K562 (cell line): ENCODE data around the gene CTPS2. TPM values are rescaled to one million over a fixed set of nuclear protein-coding genes. Genes with fewer than 3 reads are reported as not detected.

Experiments
- ATAC-seq: fragments of 200-7000 bp; cut with Tn5 transposase; 3 replicates; pipeline ENCODE4 v1.9.1; 2020; ENCODE audit warnings: moderate library complexity
- BruUV-seq: library from RNA; stranded (reverse); fragments of 400-500 nt; replicated peaks from 2 replicates; lab custom pipeline; 2021; lab: Mats Ljungman, UMichigan
- CTCF ChIA-PET: fragments of 300-600 bp; formaldehyde crosslinking; extraction: SDS; loops from one replicate; lab custom pipeline; 2021; ENCODE audit warnings: low intra/inter-chr PET ratio; lab: Yijun Ruan, JAX
- POLR2A ChIA-PET: fragments of 300-600, 350-650 bp; sonication (Branson Sonifier 250); formaldehyde crosslinking; extraction: SDS; loops from one replicate; lab custom pipeline; 2021; ENCODE audit warnings: antibody characterized with exemption, inconsistent platforms; lab: Yijun Ruan, JAX
- DNase-seq, 4 experiments: peaks; one replicate each; pipeline versions ENCODE4 v3.0.0 to v3.0.0-alpha.2; 2011 to 2018; ENCODE audit warnings: low spot score in 3 of 4, mixed read lengths in 3 of 4; ENCODE audit errors: extremely low read depth in 1 of 4
- FAIRE-seq: peaks from 2 replicates; lab custom pipeline; 2011; peaks lifted over from hg19 to GRCh38; lab: Jason Lieb, UNC
- H2AFZ ChIP-seq: 2 replicates; pipeline ENCODE4 v1.6.0; 2011; ENCODE audit warnings: low read depth, low read length, control low read depth, inconsistent platforms
- H3K27ac ChIP-seq: fragments of 200-600 bp; 3 replicates; pipeline ENCODE4 v1.8.0; 2011; ENCODE audit warnings: low read depth, mild to moderate bottlenecking, control low read depth, inconsistent platforms, low read length, moderate library complexity, mixed read lengths; ENCODE audit errors: extremely low read depth
- H3K27me3 ChIP-seq, 2 experiments: fragments of 300-600 bp in 1 of 2; 2 replicates in 1 of 2; 3 replicates in 1 of 2; pipeline versions ENCODE4 v1.6.0 to v1.8.0; 2011; ENCODE audit warnings: inconsistent platforms in 2 of 2, low read length in 2 of 2, mild to moderate bottlenecking in 1 of 2, mixed read lengths in 1 of 2, moderate library complexity in 1 of 2; ENCODE audit not compliant: control insufficient read depth in 2 of 2, insufficient read depth in 2 of 2
- H3K36me3 ChIP-seq: fragments of 300-600 bp; 3 replicates; pipeline ENCODE4 v1.8.0; 2011; ENCODE audit warnings: mild to moderate bottlenecking, low read length, inconsistent platforms; ENCODE audit not compliant: control insufficient read depth, insufficient read depth
- H3K4me1 ChIP-seq, 2 experiments: fragments of 200-600 bp in 1 of 2; replicated peaks in 1 of 2; 2 replicates in 1 of 2; 3 replicates in 1 of 2; pipeline versions ENCODE4 v1.5.1 to v1.8.0; 2011; ENCODE audit warnings: inconsistent platforms in 2 of 2, low read length in 2 of 2, mild to moderate bottlenecking in 1 of 2, mixed read lengths in 1 of 2, moderate library complexity in 1 of 2; ENCODE audit not compliant: control insufficient read depth in 2 of 2, insufficient read depth in 2 of 2
- H3K4me2 ChIP-seq: 2 replicates; pipeline ENCODE4 v1.6.1; 2011; ENCODE audit warnings: low read length, control low read depth, inconsistent platforms, mixed read lengths; ENCODE audit not compliant: insufficient read depth
- H3K4me3 ChIP-seq: fragments of 200-600 bp; sonication (generic), shearing (Covaris generic); 2 replicates; pipeline ENCODE4 v1.5.1; 2016; ENCODE audit warnings: control low read depth, inconsistent platforms
- H3K79me2 ChIP-seq: fragments of 200-600 bp; 3 replicates; pipeline ENCODE4 v1.8.0; 2011; ENCODE audit warnings: low read length, inconsistent platforms; ENCODE audit not compliant: control insufficient read depth, insufficient read depth
- H3K9ac ChIP-seq, 2 experiments: 2 replicates each; pipeline versions ENCODE4 v1.6.0 to v1.6.1; 2011; ENCODE audit warnings: low read depth in 2 of 2, low read length in 2 of 2, control low read depth in 1 of 2, inconsistent platforms in 1 of 2, mild to moderate bottlenecking in 1 of 2, mixed read lengths in 1 of 2; ENCODE audit not compliant: insufficient read depth in 1 of 2
- H3K9me1 ChIP-seq: one replicate; pipeline ENCODE4 v1.6.0; 2011; ENCODE audit warnings: inconsistent platforms, mild to moderate bottlenecking, low read length, moderate library complexity; ENCODE audit not compliant: control insufficient read depth, insufficient read depth
- H3K9me3 ChIP-seq: replicated peaks from 2 replicates; pipeline ENCODE4 v1.5.1; 2011; ENCODE audit warnings: low read depth, low read length, inconsistent platforms; ENCODE audit not compliant: control insufficient read depth, insufficient read depth
- H4K20me1 ChIP-seq: replicated peaks from 2 replicates; pipeline ENCODE4 v1.6.1; 2011; ENCODE audit warnings: low read length, inconsistent platforms, mixed read lengths; ENCODE audit not compliant: control insufficient read depth, insufficient read depth
- EGR1 ChIP-seq: fragments of 450-650 bp; conservative IDR thresholded peaks from 2 replicates; pipeline ENCODE4 v1.6.1; 2017; ENCODE audit warnings: mild to moderate bottlenecking
- L3MBTL2 ChIP-seq: fragments of 450-650 bp; IDR thresholded peaks from 2 replicates; pipeline ENCODE4 v1.6.1; 2016; ENCODE audit warnings: mild to moderate bottlenecking, moderate library complexity
- NCOR1 ChIP-seq: fragments of 450-650 bp; IDR thresholded peaks from 2 replicates; pipeline ENCODE4 v1.6.1; 2016; ENCODE audit warnings: mild to moderate bottlenecking, moderate library complexity
- THRAP3 ChIP-seq: fragments of 450-650 bp; IDR thresholded peaks from 2 replicates; pipeline ENCODE4 v1.6.1; 2016; ENCODE audit warnings: mild to moderate bottlenecking, inconsistent platforms, borderline replicate concordance
- ZNF318 ChIP-seq, 2 experiments: fragments of 450-650 bp; IDR thresholded peaks; 2 replicates each; pipeline ENCODE4 v1.6.1; 2016; ENCODE audit warnings: mild to moderate bottlenecking in 2 of 2, borderline replicate concordance in 1 of 2, low read depth in 1 of 2, moderate library complexity in 1 of 2
- ZNF644 ChIP-seq: fragments of 200-800 bp; sonication (Bioruptor generic); IDR thresholded peaks from 2 replicates; pipeline ENCODE4 v1.6.1; 2016; ENCODE audit warnings: low read depth, missing genetic modification characterization, missing compliant biosample characterization
- WGBS: fragments of 100-300 bp; shearing (Covaris generic); methylation state at CpG from one replicate; pipeline ENCODE4 v1.1.6; 2016; ENCODE audit warnings: low coverage, mixed read lengths; ENCODE audit not compliant: insufficient coverage; ENCODE audit errors: missing lambda C conversion rate; 5-methylcytosine and 5-hydroxymethylcytosine counted together
- in situ Hi-C: fragments of 300-500 bp; cut with MboI; formaldehyde crosslinking; loops from 4 replicates; pipeline ENCODE4 v1.15.0; 2018; ENCODE audit warnings: inconsistent platforms, mixed read lengths
- intact Hi-C: fragments of 100-400 bp; cut with micrococcal nuclease; formaldehyde crosslinking; loops from 2 replicates; pipeline ENCODE4 v1.14.2; 2022
- polyA plus RNA-seq, 8 experiments: library from polyadenylated mRNA; depleted of rRNA in 4 of 8; stranded (reverse) in 5 of 8; unstranded in 3 of 8; fragments of >200 nt; fragmentation: Nextera tagmentation in 2 of 8; fragmentation: Illumina TruSeq in 1 of 8; extraction: Ambion mirVana in 2 of 8; extraction: Trizol in 1 of 8; gene quantifications; 2 replicates each; pipeline versions ENCODE4 v1.2.1 to v1.2.3, GENCODE V29; 2011 to 2014; ENCODE audit warnings: inconsistent platforms in 1 of 8, missing spikeins in 1 of 8
- total RNA-seq, 7 experiments: library from RNA; depleted of rRNA in 6 of 7; stranded (reverse); fragments of >200 nt in 6 of 7; fragmentation: Illumina TruSeq in 2 of 7; extraction: Trizol in 2 of 7; gene quantifications; 2 replicates each; pipeline versions ENCODE4 v1.2.1 to v1.2.3, GENCODE V29; 2011 to 2021; ENCODE audit warnings: low replicate concordance in 1 of 7
- TF ChIP-seq, protein P1 (sequence below): fragments of 450-650 bp; formaldehyde crosslinking; IDR thresholded peaks from 2 replicates; pipeline ENCODE4 v1.4.0; 2020; ENCODE audit warnings: mild to moderate bottlenecking, moderate library complexity

The CTPS2 gene
- total and polyA plus RNA-seq, 9 of the 15 experiments (the other 6 are each of a cell fraction or from before 2014, with no cell fraction given) = 5.4 to 19.5 (median 14.1) TPM

DNA sequence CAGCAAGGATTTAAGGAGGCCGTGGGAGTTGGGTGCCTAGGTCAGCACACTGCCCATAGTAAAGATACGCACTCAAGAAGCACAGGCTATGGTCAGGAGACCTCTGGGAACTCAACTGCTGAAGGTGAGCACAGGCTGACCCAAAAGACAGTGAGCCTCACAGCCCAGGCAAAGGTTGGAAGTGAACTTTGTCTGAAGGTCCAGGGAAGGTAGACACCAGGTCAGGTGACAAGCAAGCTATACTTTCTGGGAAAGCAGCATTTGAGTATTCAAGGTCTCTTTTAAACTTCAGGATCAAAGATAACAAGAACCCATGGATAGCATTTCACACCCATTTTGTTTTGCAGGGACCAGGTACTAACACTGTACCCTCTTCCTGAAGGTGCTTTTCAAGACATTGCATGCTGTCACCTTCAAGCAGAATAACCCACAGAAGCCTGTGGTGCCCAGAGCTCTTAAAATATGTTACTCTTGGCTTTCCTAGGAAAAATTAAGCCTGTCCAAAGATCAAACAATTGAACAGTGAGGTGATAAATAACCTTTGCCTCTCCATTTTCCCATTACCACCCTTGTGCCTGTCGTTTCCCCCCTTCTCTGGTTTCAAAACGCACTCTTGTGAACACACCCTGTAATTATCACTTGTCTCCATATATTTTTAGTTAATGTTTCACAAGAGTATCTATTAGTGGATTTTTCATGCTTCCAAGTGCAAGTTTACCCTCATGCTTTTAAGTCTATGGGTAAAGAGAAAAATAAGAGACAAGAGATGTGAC, 65.9 kb downstream of the CTPS2 start:
- Histone ChIP-seq H3K9me1 (no peaks in the 10 kb centered on the region), H3K27ac (no peak overlapping the region), H3K79me2 (no peaks in the 10 kb centered on the region), H3K27me3 (no peaks in the 10 kb centered on the region), H3K4me3 (no peak overlapping the region), H3K36me3 (no peaks in the 10 kb centered on the region), H3K9ac (no peak overlapping the region), H3K9me3 (no peaks in the 10 kb centered on the region), H3K4me2 (no peak overlapping the region), H2AFZ (no peak overlapping the region), H3K4me1 (no peaks in the 10 kb centered on the region), H4K20me1 (no peaks in the 10 kb centered on the region)
- POLR2A ChIA-PET = no interaction called here
- WGBS = 73% methylated on average over 4 of the region's 4 CpGs
- CTCF ChIA-PET = no interaction called here
- in situ Hi-C loops = no loop called here
- intact Hi-C loops = no loop called here
- FAIRE-seq (no peak), ATAC-seq (no peak), DNase-seq (no peak)
- BruUV-seq = no TSS peak
- no peak for TF ChIP-seq L3MBTL2
- TF ChIP-seq ZNF318 (IDR thresholded peaks at IDR 0.05; ENCODE audit: borderline replicate concordance in 1 of 2, low read depth in 1 of 2) = no peak
- no peak for TF ChIP-seq EGR1
- no peak for TF ChIP-seq ZNF644 (tag)
- no peak for TF ChIP-seq THRAP3
- TF ChIP-seq, protein P1, sequence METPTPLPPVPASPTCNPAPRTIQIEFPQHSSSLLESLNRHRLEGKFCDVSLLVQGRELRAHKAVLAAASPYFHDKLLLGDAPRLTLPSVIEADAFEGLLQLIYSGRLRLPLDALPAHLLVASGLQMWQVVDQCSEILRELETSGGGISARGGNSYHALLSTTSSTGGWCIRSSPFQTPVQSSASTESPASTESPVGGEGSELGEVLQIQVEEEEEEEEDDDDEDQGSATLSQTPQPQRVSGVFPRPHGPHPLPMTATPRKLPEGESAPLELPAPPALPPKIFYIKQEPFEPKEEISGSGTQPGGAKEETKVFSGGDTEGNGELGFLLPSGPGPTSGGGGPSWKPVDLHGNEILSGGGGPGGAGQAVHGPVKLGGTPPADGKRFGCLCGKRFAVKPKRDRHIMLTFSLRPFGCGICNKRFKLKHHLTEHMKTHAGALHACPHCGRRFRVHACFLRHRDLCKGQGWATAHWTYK (CRISPR knock-in tag) = no peak
- TF ChIP-seq NCOR1 = no peak
